B cell (primary cell): ENCODE data around the gene DDX23. TPM values are rescaled to one million over a fixed set of nuclear protein-coding genes. Genes with fewer than 3 reads are reported as not detected.

Experiments
- ATAC-seq: fragments of 200-7000 bp; cut with Tn5 transposase; one replicate; pipeline ENCODE4 v1.10.0; 2021; ENCODE audit warnings: low read depth, mild to moderate bottlenecking, moderate number of reproducible peaks, moderate library complexity
- CTCF ChIA-PET: fragments of 350-600 bp; sonication (Branson Sonifier 250); formaldehyde crosslinking; loops from one replicate; lab custom pipeline; 2021; ENCODE audit warnings: antibody characterized with exemption, inconsistent platforms; lab: Charles Lee
- POLR2A ChIA-PET: fragments of 350-600 bp; sonication (Branson Sonifier 250); formaldehyde crosslinking; loops from one replicate; lab custom pipeline; 2021; ENCODE audit warnings: antibody characterized with exemption; lab: Charles Lee
- DNase-seq: peaks from one replicate; pipeline ENCODE4 v3.0.0; 2013
- H2AFZ ChIP-seq: 2 replicates; pipeline ENCODE4 v1.6.1; 2012; ENCODE audit warnings: mild to moderate bottlenecking, low read depth, low read length; ENCODE audit not compliant: insufficient read depth, poor library complexity, severe bottlenecking
- H3K27ac ChIP-seq, 2 donors: 1 replicate in 1 of 2; 2 replicates in 1 of 2; pipeline ENCODE4 v1.5.1; 2012 to 2013; ENCODE audit warnings: low read length in 2 of 2, mild to moderate bottlenecking in 2 of 2, moderate library complexity in 1 of 2
- H3K27me3 ChIP-seq, 4 experiments: fragments of 200-600 bp in 1 of 4; sonication (generic) in 1 of 4; replicated peaks in 1 of 4; 1 replicate in 2 of 4; 2 replicates in 2 of 4; pipeline versions ENCODE4 v1.6.1 to v1.7.0; 2013 to 2016; ENCODE audit warnings: low read length in 3 of 4, mild to moderate bottlenecking in 2 of 4, mixed read lengths in 1 of 4, moderate library complexity in 1 of 4; ENCODE audit not compliant: insufficient read depth in 4 of 4, control insufficient read depth in 3 of 4; ENCODE audit errors: control extremely low read depth in 1 of 4
- H3K36me3 ChIP-seq, 2 experiments: replicated peaks in 1 of 2; 1 replicate in 1 of 2; 2 replicates in 1 of 2; pipeline versions ENCODE4 v1.6.1 to v1.7.1; 2013; ENCODE audit warnings: low read length in 1 of 2; ENCODE audit not compliant: insufficient read depth in 2 of 2, control insufficient read depth in 1 of 2; ENCODE audit errors: control extremely low read depth in 1 of 2, extremely low read depth in 1 of 2
- H3K4me1 ChIP-seq, 2 donors: fragments of 200-600 bp in 1 of 2; sonication (generic) in 1 of 2; 1 replicate in 1 of 2; 2 replicates in 1 of 2; pipeline versions ENCODE4 v1.5.1 to v1.6.1; 2013 to 2017; ENCODE audit warnings: low read length in 2 of 2; ENCODE audit not compliant: control insufficient read depth in 2 of 2, insufficient read depth in 2 of 2
- H3K4me2 ChIP-seq: replicated peaks from 2 replicates; pipeline ENCODE3; 2012; ENCODE audit warnings: mild to moderate bottlenecking, low read depth, low read length; ENCODE audit not compliant: poor library complexity, severe bottlenecking
- H3K4me3 ChIP-seq, 5 experiments: fragments of 200-600 bp in 1 of 5; sonication (generic) in 1 of 5; 1 replicate in 3 of 5; 2 replicates in 2 of 5; pipeline versions ENCODE4 v1.5.1 to v1.7.0; 2011 to 2016; ENCODE audit warnings: low read length in 4 of 5, mild to moderate bottlenecking in 4 of 5, low read depth in 2 of 5, control low read depth in 1 of 5, moderate library complexity in 1 of 5; ENCODE audit not compliant: insufficient read depth in 1 of 5; ENCODE audit errors: control extremely low read depth in 1 of 5, extremely low read depth in 1 of 5
- H3K79me2 ChIP-seq: fragments of 200-600 bp; sonication (generic); one replicate; pipeline ENCODE4 v1.6.0; 2016; ENCODE audit warnings: low read length; ENCODE audit not compliant: control insufficient read depth, insufficient read depth
- H3K9ac ChIP-seq: fragments of 200-600 bp; sonication (generic); 2 replicates; pipeline ENCODE4 v1.6.1; 2017; ENCODE audit warnings: mild to moderate bottlenecking, low read length, moderate library complexity
- H3K9me3 ChIP-seq, 3 donors: one replicate each; pipeline versions ENCODE4 v1.6.1 to v1.7.1; 2013; ENCODE audit warnings: low read length in 2 of 3; ENCODE audit not compliant: control insufficient read depth in 2 of 3, insufficient read depth in 1 of 3; ENCODE audit errors: control extremely low read depth in 1 of 3
- H4K20me1 ChIP-seq: 2 replicates; pipeline ENCODE4 v1.6.0; 2012; ENCODE audit warnings: mild to moderate bottlenecking, low read length; ENCODE audit not compliant: insufficient read depth, control insufficient read depth, poor library complexity, severe bottlenecking
- H3K27ac Mint-ChIP-seq: one replicate; pipeline ENCODE4 v1.8.0; 2021; ENCODE audit warnings: mixed read lengths
- H3K27me3 Mint-ChIP-seq: one replicate; pipeline ENCODE4 v1.8.0; 2021; ENCODE audit warnings: mixed read lengths
- H3K4me1 Mint-ChIP-seq: one replicate; pipeline ENCODE4 v1.8.0; 2021; ENCODE audit warnings: mixed read lengths
- H3K4me3 Mint-ChIP-seq: one replicate; pipeline ENCODE4 v1.8.0; 2021; ENCODE audit warnings: mixed read lengths
- H3K9me3 Mint-ChIP-seq: one replicate; pipeline ENCODE4 v1.8.0; 2022; ENCODE audit warnings: mixed read lengths; ENCODE audit not compliant: insufficient read depth
- EZH2 ChIP-seq: IDR thresholded peaks from 2 replicates; pipeline ENCODE4 v1.6.1; 2012; ENCODE audit warnings: borderline replicate concordance, low read depth, mild to moderate bottlenecking, moderate library complexity, low read length; ENCODE audit not compliant: insufficient read depth, poor library complexity, severe bottlenecking
- WGBS: methylation state at CpG from one replicate; pipeline ENCODE4 v1.1.5; 2013; ENCODE audit warnings: missing lambda C conversion rate; ENCODE audit not compliant: insufficient coverage; 5-methylcytosine and 5-hydroxymethylcytosine counted together
- intact Hi-C: fragments of 100-400 bp; cut with micrococcal nuclease; formaldehyde crosslinking; loops from one replicate; pipeline ENCODE4 v1.10.0; 2022
- polyA plus RNA-seq: library from polyadenylated mRNA; depleted of rRNA; stranded (reverse); fragments of >200 nt; gene quantifications from 2 replicates; pipeline ENCODE4 v1.2.3, GENCODE V29; 2012
- total RNA-seq, 2 donors: library from RNA; stranded (reverse); fragments of 120-200 nt in 1 of 2; gene quantifications; 1 replicate in 1 of 2; 2 replicates in 1 of 2; pipeline versions ENCODE4 v1.2.3 to v1.2.4, GENCODE V29; 2013 to 2022
- TF ChIP-seq, protein P1 (sequence below): fragments of 200-600 bp; IDR thresholded peaks from one replicate; pipeline ENCODE4 v1.8.0; 2022; ENCODE audit warnings: antibody characterized with exemption, mild to moderate bottlenecking

The DDX23 gene
- total and polyA plus RNA-seq, 2 donors (not counting 1 experiment from before 2014, with no cell fraction given) = 76.1 to 135 TPM

DNA sequence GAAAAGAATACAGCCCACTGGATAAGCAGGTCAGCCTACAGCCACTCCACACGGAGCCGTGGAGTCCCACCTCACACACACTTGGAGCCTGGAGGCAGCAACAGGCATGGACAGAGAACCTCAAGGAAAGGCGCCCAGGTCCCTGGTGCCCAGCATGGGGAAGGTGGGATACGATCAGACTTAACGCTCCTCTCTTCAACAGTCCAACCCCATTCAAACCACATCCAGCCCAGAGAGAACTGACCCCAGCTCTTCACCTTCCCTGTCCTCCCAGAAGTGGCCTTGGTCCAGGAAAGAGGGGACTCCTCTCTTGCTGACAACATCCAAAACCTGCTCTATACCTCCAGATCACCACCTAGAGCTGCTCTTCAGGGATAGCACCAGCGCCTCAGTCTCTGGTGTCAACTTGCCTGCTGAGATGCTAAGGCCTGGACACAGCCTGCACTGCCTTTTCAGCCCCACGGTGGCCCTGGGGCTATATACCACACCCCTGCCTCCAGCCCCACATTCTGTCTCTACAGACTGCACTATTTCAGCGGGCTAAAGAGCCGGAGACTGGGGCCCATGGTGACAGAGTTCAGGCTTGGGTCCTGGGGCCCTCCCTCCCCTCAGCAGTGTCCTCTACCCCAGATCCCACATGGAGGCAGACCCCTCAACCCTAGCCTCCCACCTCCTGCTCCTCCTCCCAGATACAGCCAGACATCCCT is 70.1 kb downstream of the DDX23 start:
- 92% methylated on average over 9 of the region's 9 CpGs for WGBS
- no peaks in the 10 kb centered on the region for H3K4me1 Mint-ChIP-seq
- Histone ChIP-seq H4K20me1 (no peaks in the 10 kb centered on the region), H2AFZ (no peak overlapping the region), H3K9ac (no peak overlapping the region), H3K36me3 (no peaks in the 10 kb centered on the region), H3K9me3 (no peaks in the 10 kb centered on the region), H3K4me1 (no peaks in the 10 kb centered on the region), H3K79me2 (no peaks in the 10 kb centered on the region), H3K4me2 (no peak overlapping the region), H3K27me3 (peaks cover 0 to 3% (median 0%) of the 10 kb centered on the region in 4 experiments), H3K27ac (no peak overlapping the region), H3K4me3 (no peak overlapping the region)
- intact Hi-C loops = no loop called here
- DNase-seq (no peak), ATAC-seq (no peak)
- H3K9me3 Mint-ChIP-seq = no peaks in the 10 kb centered on the region
- peaks cover 31% of the 10 kb centered on the region for H3K27me3 Mint-ChIP-seq
- no peak overlapping the region for H3K4me3 Mint-ChIP-seq
- ChIA-PET CTCF (interaction anchor here (0.6 to 1.3 kb wide), 2 partner anchors 13 to 29 kb away, joined by 3 read pairs; no protein-coding TSS in a partner anchor), POLR2A (no interaction called here)
- no peak overlapping the region for H3K27ac Mint-ChIP-seq
- TF ChIP-seq EZH2 = no peak

DNA sequence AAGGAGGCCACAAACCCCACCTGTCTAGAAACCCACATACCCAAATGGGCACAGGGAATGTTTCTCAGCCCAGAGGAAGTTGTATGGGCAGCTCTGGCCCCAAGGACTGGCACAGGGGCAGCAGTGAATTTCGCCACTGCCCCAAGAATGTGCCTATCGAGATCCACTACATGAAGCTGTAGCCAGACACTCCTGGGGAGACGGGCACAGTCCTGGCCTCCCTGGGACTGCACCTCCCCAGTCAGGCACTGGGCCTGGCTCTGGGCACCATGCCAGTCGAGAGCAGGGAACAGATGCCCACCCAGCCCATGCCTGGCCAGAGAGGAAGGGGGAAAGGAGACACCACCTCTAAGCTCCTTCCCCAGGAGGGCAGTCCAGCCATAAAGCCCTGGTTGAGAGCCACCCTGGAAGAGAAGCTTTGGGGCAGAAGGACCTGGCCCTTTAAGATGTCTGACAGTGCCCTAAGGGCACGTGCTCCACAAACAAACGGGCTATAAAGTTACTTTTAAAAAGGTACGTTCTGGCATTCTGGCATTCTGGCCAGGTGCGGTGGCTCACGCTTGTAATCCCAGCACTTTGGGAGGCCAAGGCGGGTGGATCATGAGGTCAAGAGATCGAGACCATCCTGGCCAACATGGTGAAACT is 71.5 kb downstream of the DDX23 start:
- H3K9ac ChIP-seq = no peak overlapping the region
- intact Hi-C loops = no loop called here
- H3K4me1 ChIP-seq = no peaks in the 10 kb centered on the region
- POLR2A ChIA-PET = no interaction called here
- no peak overlapping the region for H3K4me2 ChIP-seq
- H3K27ac ChIP-seq = no peak overlapping the region
- H3K79me2 ChIP-seq = no peaks in the 10 kb centered on the region
- peaks cover 0 to 3% (median 0%) of the 10 kb centered on the region in 4 experiments for H3K27me3 ChIP-seq
- no peak overlapping the region for H3K27ac Mint-ChIP-seq
- DNase-seq (no peak), ATAC-seq (no peak)
- H3K9me3 ChIP-seq = no peaks in the 10 kb centered on the region
- TF ChIP-seq, protein P1, sequence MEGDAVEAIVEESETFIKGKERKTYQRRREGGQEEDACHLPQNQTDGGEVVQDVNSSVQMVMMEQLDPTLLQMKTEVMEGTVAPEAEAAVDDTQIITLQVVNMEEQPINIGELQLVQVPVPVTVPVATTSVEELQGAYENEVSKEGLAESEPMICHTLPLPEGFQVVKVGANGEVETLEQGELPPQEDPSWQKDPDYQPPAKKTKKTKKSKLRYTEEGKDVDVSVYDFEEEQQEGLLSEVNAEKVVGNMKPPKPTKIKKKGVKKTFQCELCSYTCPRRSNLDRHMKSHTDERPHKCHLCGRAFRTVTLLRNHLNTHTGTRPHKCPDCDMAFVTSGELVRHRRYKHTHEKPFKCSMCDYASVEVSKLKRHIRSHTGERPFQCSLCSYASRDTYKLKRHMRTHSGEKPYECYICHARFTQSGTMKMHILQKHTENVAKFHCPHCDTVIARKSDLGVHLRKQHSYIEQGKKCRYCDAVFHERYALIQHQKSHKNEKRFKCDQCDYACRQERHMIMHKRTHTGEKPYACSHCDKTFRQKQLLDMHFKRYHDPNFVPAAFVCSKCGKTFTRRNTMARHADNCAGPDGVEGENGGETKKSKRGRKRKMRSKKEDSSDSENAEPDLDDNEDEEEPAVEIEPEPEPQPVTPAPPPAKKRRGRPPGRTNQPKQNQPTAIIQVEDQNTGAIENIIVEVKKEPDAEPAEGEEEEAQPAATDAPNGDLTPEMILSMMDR = no peak
- no peak for TF ChIP-seq EZH2
- H3K4me1 Mint-ChIP-seq = no peaks in the 10 kb centered on the region
- 78% methylated on average over 11 of the region's 11 CpGs for WGBS
- no peak overlapping the region for H3K4me3 ChIP-seq
- H3K36me3 ChIP-seq = no peaks in the 10 kb centered on the region
- peaks cover 20% of the 10 kb centered on the region for H3K27me3 Mint-ChIP-seq
- CTCF ChIA-PET = interaction anchor here (0.8 to 1.4 kb wide), 4 partner anchors 10 to 730 kb away, joined by 3 to 5 read pairs (median 3); no protein-coding TSS in a partner anchor
- H2AFZ ChIP-seq = no peak overlapping the region
- no peaks in the 10 kb centered on the region for H3K9me3 Mint-ChIP-seq
- H4K20me1 ChIP-seq = no peaks in the 10 kb centered on the region
- no peak overlapping the region for H3K4me3 Mint-ChIP-seq
